H9 (cell line): ENCODE measurements around the gene WAC. TPM values are rescaled to one million over a fixed set of nuclear protein-coding genes. Genes with fewer than 3 reads are reported as not detected.

ENCODE experiments used
- DNase-seq: peaks from one replicate; pipeline ENCODE4 v3.0.0-alpha.2; 2017
- H2AFZ ChIP-seq: one replicate; pipeline ENCODE4 v1.6.1; 2013; ENCODE audit warnings: mild to moderate bottlenecking, low read length, control low read depth, moderate library complexity
- H2AK5ac ChIP-seq: 2 replicates; pipeline ENCODE4 v1.6.1; 2013; ENCODE audit warnings: low read length, control low read depth, mixed read lengths; ENCODE audit not compliant: insufficient read length
- H2BK120ac ChIP-seq: one replicate; pipeline ENCODE4 v1.6.1; 2013; ENCODE audit warnings: low read depth, mild to moderate bottlenecking, low read length, control low read depth, inconsistent platforms; ENCODE audit not compliant: poor library complexity, severe bottlenecking
- H2BK12ac ChIP-seq: 2 replicates; pipeline ENCODE4 v1.6.1; 2013; ENCODE audit warnings: low read length, control low read depth, mixed read lengths, low read depth; ENCODE audit not compliant: insufficient read length
- H2BK15ac ChIP-seq: 2 replicates; pipeline ENCODE4 v1.6.1; 2013; ENCODE audit warnings: low read depth, low read length, control low read depth
- H2BK20ac ChIP-seq: one replicate; pipeline ENCODE4 v1.6.1; 2013; ENCODE audit warnings: low read depth, mild to moderate bottlenecking, low read length, control low read depth, inconsistent platforms; ENCODE audit not compliant: poor library complexity, severe bottlenecking
- H2BK5ac ChIP-seq: 2 replicates; pipeline ENCODE4 v1.6.1; 2013; ENCODE audit warnings: low read length, control low read depth, mixed read lengths; ENCODE audit not compliant: insufficient read length
- H3K14ac ChIP-seq: 2 replicates; pipeline ENCODE4 v1.6.1; 2013; ENCODE audit warnings: low read length, control low read depth; ENCODE audit not compliant: insufficient read depth
- H3K18ac ChIP-seq: 2 replicates; pipeline ENCODE4 v1.6.1; 2013; ENCODE audit warnings: low read depth, mild to moderate bottlenecking, mixed read lengths, low read length, control low read depth; ENCODE audit not compliant: insufficient read length
- H3K23ac ChIP-seq: 2 replicates; pipeline ENCODE4 v1.6.1; 2013; ENCODE audit warnings: low read length, control low read depth, mixed read lengths, low read depth; ENCODE audit not compliant: insufficient read length
- H3K23me2 ChIP-seq: 2 replicates; pipeline ENCODE4 v1.6.1; 2013; ENCODE audit warnings: low read depth, mild to moderate bottlenecking, mixed read lengths, low read length, control low read depth; ENCODE audit not compliant: insufficient read length, poor library complexity, severe bottlenecking
- H3K27ac ChIP-seq: 2 replicates; pipeline ENCODE4 v1.5.1; 2013; ENCODE audit warnings: low read length, control low read depth, mixed read lengths, low read depth; ENCODE audit not compliant: insufficient read length
- H3K27me3 ChIP-seq: 2 replicates; pipeline ENCODE4 v1.6.1; 2013; ENCODE audit warnings: low read length, control low read depth, inconsistent platforms; ENCODE audit not compliant: insufficient read depth
- H3K4ac ChIP-seq: 2 replicates; pipeline ENCODE4 v1.6.1; 2013; ENCODE audit warnings: low read depth, mild to moderate bottlenecking, control low read depth, inconsistent platforms, low read length, moderate library complexity
- H3K4me1 ChIP-seq: 2 replicates; pipeline ENCODE4 v1.6.1; 2013; ENCODE audit warnings: low read length, control low read depth, inconsistent platforms; ENCODE audit not compliant: insufficient read depth
- H3K4me2 ChIP-seq: 2 replicates; pipeline ENCODE4 v1.6.1; 2013; ENCODE audit warnings: low read length, control low read depth, mixed read lengths; ENCODE audit not compliant: insufficient read length, insufficient read depth
- H3K56ac ChIP-seq: 2 replicates; pipeline ENCODE4 v1.6.1; 2013; ENCODE audit warnings: low read depth, mild to moderate bottlenecking, mixed read lengths, low read length, control low read depth; ENCODE audit not compliant: insufficient read length
- H3K79me1 ChIP-seq: 2 replicates; pipeline ENCODE4 v1.6.1; 2013; ENCODE audit warnings: low read depth, mild to moderate bottlenecking, moderate library complexity, low read length, control low read depth, inconsistent platforms; ENCODE audit not compliant: insufficient read depth, poor library complexity, severe bottlenecking
- H3K79me2 ChIP-seq: 2 replicates; pipeline ENCODE4 v1.6.1; 2013; ENCODE audit warnings: low read length, control low read depth, inconsistent platforms; ENCODE audit not compliant: insufficient read depth
- H3K9ac ChIP-seq: 2 replicates; pipeline ENCODE4 v1.6.1; 2013; ENCODE audit warnings: low read length, control low read depth, mixed read lengths; ENCODE audit not compliant: insufficient read length; ENCODE audit errors: extremely low read depth
- H3K9me3 ChIP-seq: one replicate; pipeline ENCODE4 v1.6.1; 2013; ENCODE audit warnings: low read depth, low read length, inconsistent platforms; ENCODE audit not compliant: control insufficient read depth
- H3T11ph ChIP-seq: one replicate; pipeline ENCODE4 v1.6.1; 2013; ENCODE audit warnings: mild to moderate bottlenecking, low read length, control low read depth, inconsistent platforms
- H4K20me1 ChIP-seq: one replicate; pipeline ENCODE4 v1.6.1; 2013; ENCODE audit not compliant: control insufficient read depth, insufficient read length, insufficient read depth
- H4K5ac ChIP-seq: 2 replicates; pipeline ENCODE4 v1.6.1; 2013; ENCODE audit warnings: low read depth, mild to moderate bottlenecking, mixed read lengths, low read length, control low read depth; ENCODE audit not compliant: insufficient read length
- H4K8ac ChIP-seq: replicated peaks from 2 replicates; pipeline ENCODE4 v1.6.1; 2013; ENCODE audit warnings: low read length, control low read depth, mixed read lengths, low read depth; ENCODE audit not compliant: insufficient read length
- H4K91ac ChIP-seq: 2 replicates; pipeline ENCODE4 v1.6.1; 2013; ENCODE audit warnings: low read depth, mild to moderate bottlenecking, moderate library complexity, mixed read lengths, low read length, control low read depth; ENCODE audit not compliant: insufficient read length
- H3K27ac Mint-ChIP-seq, 3 experiments: 2 replicates in 2 of 3; 3 replicates in 1 of 3; pipeline ENCODE4 v1.8.0; 2020 to 2021; ENCODE audit warnings: mixed read lengths in 3 of 3, mild to moderate bottlenecking in 1 of 3, moderate library complexity in 1 of 3
- H3K27me3 Mint-ChIP-seq: 2 replicates; pipeline ENCODE4 v1.8.0; 2021; ENCODE audit warnings: low read depth, mild to moderate bottlenecking, moderate library complexity, mixed read lengths
- H3K36me3 Mint-ChIP-seq, 3 experiments: 2 replicates in 2 of 3; 3 replicates in 1 of 3; pipeline ENCODE4 v1.8.0; 2020 to 2021; ENCODE audit warnings: low read depth in 3 of 3, mixed read lengths in 3 of 3; ENCODE audit not compliant: insufficient read depth in 1 of 3
- H3K4me1 Mint-ChIP-seq, 2 experiments: 2 replicates each; pipeline ENCODE4 v1.8.0; 2020; ENCODE audit warnings: mixed read lengths in 2 of 2
- H3K4me3 Mint-ChIP-seq, 2 experiments: 2 replicates in 1 of 2; 3 replicates in 1 of 2; pipeline ENCODE4 v1.8.0; 2020 to 2021; ENCODE audit warnings: mild to moderate bottlenecking in 2 of 2, mixed read lengths in 2 of 2, moderate library complexity in 1 of 2
- H3K9me3 Mint-ChIP-seq, 2 experiments: 2 replicates in 1 of 2; 3 replicates in 1 of 2; pipeline ENCODE4 v1.8.0; 2020; ENCODE audit warnings: mild to moderate bottlenecking in 2 of 2, mixed read lengths in 2 of 2, moderate library complexity in 1 of 2
- WGBS: extraction: QIAGEN DNeasy Blood & Tissue Kit; methylation state at CpG from one replicate; pipeline ENCODE4 v1.1.7; 2013; ENCODE audit warnings: missing lambda C conversion rate, low lambda C conversion rate, mixed read lengths; ENCODE audit not compliant: insufficient read length; ENCODE audit errors: extremely low coverage; 5-methylcytosine and 5-hydroxymethylcytosine counted together
- total RNA-seq: library from RNA; stranded (reverse); gene quantifications from 2 replicates; pipeline ENCODE4 v1.2.1, GENCODE V29; 2021
- TF ChIP-seq, protein P1 (sequence below): fragments of 200-600 bp; sonication (generic); conservative IDR thresholded peaks from 3 replicates; pipeline ENCODE4 v1.8.0; 2021; ENCODE audit warnings: antibody characterized with exemption, mild to moderate bottlenecking

The WAC gene
- total RNA-seq, 1 experiment from 2014 or later, result 130 TPM

DNA sequence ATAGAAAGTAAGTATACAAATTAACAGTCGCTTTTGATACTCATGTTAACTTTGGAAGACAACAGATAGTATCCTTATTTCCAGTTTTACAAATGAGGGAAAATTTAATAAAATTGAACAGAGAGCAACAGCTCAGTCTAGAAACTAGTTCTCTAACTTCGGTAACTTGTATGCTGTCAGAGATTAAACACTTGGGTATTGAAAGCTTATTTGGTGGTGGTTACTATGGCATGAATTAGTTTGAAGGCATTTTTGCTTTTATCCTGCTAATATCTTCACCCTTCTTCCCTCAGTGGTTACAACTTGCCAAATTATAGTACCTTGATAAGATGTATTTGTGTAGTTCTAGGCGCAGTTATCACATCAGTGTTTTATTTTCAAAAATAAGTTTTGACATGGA, 7.2 kb downstream of the WAC start:
- peak overlapping the region in 1 of 3 experiments; percentile 53; a peak in 1 of 7 replicates for H3K27ac Mint-ChIP-seq
- WGBS, result no CpG with 5 or more reads among the region's 3 CpGs
- H4K91ac ChIP-seq, result no peak overlapping the region

More for the DNA sequence above, 7.2 kb downstream of the WAC start:
- no peaks in the 10 kb centered on the region for H3K9me3 ChIP-seq
- no peak overlapping the region for H2BK15ac ChIP-seq
- Mint-ChIP-seq H3K9me3 (no peaks in the 10 kb centered on the region), H3K36me3 (peaks cover 60 to 93% (median 88%) of the 10 kb centered on the region in 3 experiments; a peak in 6 of 7 replicates), H3K27me3 (no peaks in the 10 kb centered on the region), H3K4me1 (peaks cover 6 to 16% of the 10 kb centered on the region in 2 experiments), H3K4me3 (no peak overlapping the region)
- no peak overlapping the region for H2AK5ac ChIP-seq
- no peaks in the 10 kb centered on the region for H4K20me1 ChIP-seq
- peaks cover 6% of the 10 kb centered on the region for H3K79me1 ChIP-seq
- TF ChIP-seq, protein P1, sequence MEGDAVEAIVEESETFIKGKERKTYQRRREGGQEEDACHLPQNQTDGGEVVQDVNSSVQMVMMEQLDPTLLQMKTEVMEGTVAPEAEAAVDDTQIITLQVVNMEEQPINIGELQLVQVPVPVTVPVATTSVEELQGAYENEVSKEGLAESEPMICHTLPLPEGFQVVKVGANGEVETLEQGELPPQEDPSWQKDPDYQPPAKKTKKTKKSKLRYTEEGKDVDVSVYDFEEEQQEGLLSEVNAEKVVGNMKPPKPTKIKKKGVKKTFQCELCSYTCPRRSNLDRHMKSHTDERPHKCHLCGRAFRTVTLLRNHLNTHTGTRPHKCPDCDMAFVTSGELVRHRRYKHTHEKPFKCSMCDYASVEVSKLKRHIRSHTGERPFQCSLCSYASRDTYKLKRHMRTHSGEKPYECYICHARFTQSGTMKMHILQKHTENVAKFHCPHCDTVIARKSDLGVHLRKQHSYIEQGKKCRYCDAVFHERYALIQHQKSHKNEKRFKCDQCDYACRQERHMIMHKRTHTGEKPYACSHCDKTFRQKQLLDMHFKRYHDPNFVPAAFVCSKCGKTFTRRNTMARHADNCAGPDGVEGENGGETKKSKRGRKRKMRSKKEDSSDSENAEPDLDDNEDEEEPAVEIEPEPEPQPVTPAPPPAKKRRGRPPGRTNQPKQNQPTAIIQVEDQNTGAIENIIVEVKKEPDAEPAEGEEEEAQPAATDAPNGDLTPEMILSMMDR, result no peak
- H3K23me2 ChIP-seq, result no peaks in the 10 kb centered on the region
- no peak overlapping the region for H2BK20ac ChIP-seq
- no peak overlapping the region for H3K4me2 ChIP-seq
- H3K79me2 ChIP-seq, result peaks cover 20% of the 10 kb centered on the region; the same call in 1 of the 2 replicates
- H2BK12ac ChIP-seq, result no peak overlapping the region
- H3K27me3 ChIP-seq, result no peaks in the 10 kb centered on the region
- no peaks in the 10 kb centered on the region for H3K4me1 ChIP-seq
- no peak overlapping the region for H3K18ac ChIP-seq
- H4K5ac ChIP-seq, result no peak overlapping the region
- no peak overlapping the region for H3K9ac ChIP-seq
- H3K23ac ChIP-seq, result no peak overlapping the region
- H3K4ac ChIP-seq, result no peak overlapping the region
- H2BK120ac ChIP-seq, result no peak overlapping the region
- H3K27ac ChIP-seq, result no peak overlapping the region
- H3K14ac ChIP-seq, result no peak overlapping the region
- H2AFZ ChIP-seq, result no peak overlapping the region
- DNase-seq, result no peak
- H4K8ac ChIP-seq, result no peak overlapping the region
- H3T11ph ChIP-seq, result no peak overlapping the region
- H3K56ac ChIP-seq, result no peak overlapping the region
- H2BK5ac ChIP-seq, result no peak overlapping the region
